Calu3 (cell line): Measurements from ENCODE around the gene CRELD2. TPM values are rescaled to one million over a fixed set of nuclear protein-coding genes. Genes with fewer than 3 reads are reported as not detected.

Experiments used
- BruUV-seq: library from RNA; stranded (reverse); fragments of 400-500 nt; replicated peaks from 2 replicates; lab custom pipeline; 2021; lab: Mats Ljungman, UMichigan
- CTCF ChIA-PET: fragments of 300-600 bp; sonication (Branson Sonifier 250); formaldehyde crosslinking; loops from one replicate; lab custom pipeline; 2022; ENCODE audit warnings: antibody characterized with exemption; lab: Charles Lee
- DNase-seq: peaks from one replicate; pipeline ENCODE4 v3.0.0; 2022
- H3K27ac Mint-ChIP-seq: one replicate; pipeline ENCODE4 v1.8.0; 2022; ENCODE audit warnings: mixed read lengths; ENCODE audit not compliant: unreplicated experiment
- H3K27me3 Mint-ChIP-seq: one replicate; pipeline ENCODE4 v1.8.0; 2022; ENCODE audit warnings: mixed read lengths; ENCODE audit not compliant: unreplicated experiment
- H3K36me3 Mint-ChIP-seq: one replicate; pipeline ENCODE4 v1.8.0; 2022; ENCODE audit warnings: mild to moderate bottlenecking, moderate library complexity, mixed read lengths; ENCODE audit not compliant: insufficient read depth, unreplicated experiment
- H3K4me1 Mint-ChIP-seq: one replicate; pipeline ENCODE4 v1.8.0; 2022; ENCODE audit warnings: mild to moderate bottlenecking, low read depth, mixed read lengths; ENCODE audit not compliant: unreplicated experiment
- H3K4me3 Mint-ChIP-seq: one replicate; pipeline ENCODE4 v1.8.0; 2022; ENCODE audit warnings: mild to moderate bottlenecking, low read depth, moderate library complexity, mixed read lengths; ENCODE audit not compliant: unreplicated experiment
- H3K9me3 Mint-ChIP-seq: one replicate; pipeline ENCODE4 v1.8.0; 2022; ENCODE audit warnings: low read depth, mixed read lengths; ENCODE audit not compliant: unreplicated experiment
- intact Hi-C: fragments of 100-400 bp; cut with micrococcal nuclease; formaldehyde crosslinking; loops from one replicate; pipeline ENCODE4 v1.10.0; 2022; ENCODE audit not compliant: unreplicated experiment
- total RNA-seq: library from RNA; stranded (reverse); gene quantifications from 2 replicates; pipeline ENCODE4 v1.2.3, GENCODE V29; 2022
- TF ChIP-seq, protein P1 (sequence below): fragments of 200-600 bp; IDR thresholded peaks from one replicate; pipeline ENCODE4 v1.8.0; 2022; ENCODE audit warnings: antibody characterized with exemption; ENCODE audit not compliant: unreplicated experiment

Gene CRELD2
- total RNA-seq, 1 experiment from 2014 or later, result 64.6 TPM

DNA sequence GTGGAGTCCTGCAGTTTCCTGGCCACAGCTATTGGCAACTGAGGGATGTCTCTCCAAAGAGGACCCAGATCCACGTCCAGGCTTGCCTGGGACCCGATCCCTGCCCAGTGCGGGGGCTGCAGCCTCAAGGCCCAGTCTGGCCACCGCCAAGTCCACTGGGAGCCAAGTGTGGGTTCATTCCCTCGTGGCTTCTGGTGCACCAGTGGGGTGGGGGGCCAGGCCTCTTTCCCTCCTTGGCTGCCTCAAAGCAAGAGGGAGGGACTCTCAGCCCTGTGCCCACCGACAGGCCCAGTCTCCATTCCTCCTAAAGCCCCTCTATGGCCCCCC, 28.8 kb downstream of the CRELD2 start:
- TF ChIP-seq, protein P1, sequence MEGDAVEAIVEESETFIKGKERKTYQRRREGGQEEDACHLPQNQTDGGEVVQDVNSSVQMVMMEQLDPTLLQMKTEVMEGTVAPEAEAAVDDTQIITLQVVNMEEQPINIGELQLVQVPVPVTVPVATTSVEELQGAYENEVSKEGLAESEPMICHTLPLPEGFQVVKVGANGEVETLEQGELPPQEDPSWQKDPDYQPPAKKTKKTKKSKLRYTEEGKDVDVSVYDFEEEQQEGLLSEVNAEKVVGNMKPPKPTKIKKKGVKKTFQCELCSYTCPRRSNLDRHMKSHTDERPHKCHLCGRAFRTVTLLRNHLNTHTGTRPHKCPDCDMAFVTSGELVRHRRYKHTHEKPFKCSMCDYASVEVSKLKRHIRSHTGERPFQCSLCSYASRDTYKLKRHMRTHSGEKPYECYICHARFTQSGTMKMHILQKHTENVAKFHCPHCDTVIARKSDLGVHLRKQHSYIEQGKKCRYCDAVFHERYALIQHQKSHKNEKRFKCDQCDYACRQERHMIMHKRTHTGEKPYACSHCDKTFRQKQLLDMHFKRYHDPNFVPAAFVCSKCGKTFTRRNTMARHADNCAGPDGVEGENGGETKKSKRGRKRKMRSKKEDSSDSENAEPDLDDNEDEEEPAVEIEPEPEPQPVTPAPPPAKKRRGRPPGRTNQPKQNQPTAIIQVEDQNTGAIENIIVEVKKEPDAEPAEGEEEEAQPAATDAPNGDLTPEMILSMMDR, result no peak
- no peak overlapping the region for H3K4me3 Mint-ChIP-seq
- H3K27ac Mint-ChIP-seq, result no peak overlapping the region
- no peaks in the 10 kb centered on the region for H3K9me3 Mint-ChIP-seq
- no TSS peak for BruUV-seq
- intact Hi-C loops, result no loop called here
- CTCF ChIA-PET, result interaction anchor here (0.6 to 1.1 kb wide), 4 partner anchors 11 to 221 kb away, joined by 3 to 11 read pairs (median 3); no protein-coding TSS in a partner anchor
- peaks cover 50% of the 10 kb centered on the region for H3K36me3 Mint-ChIP-seq
- peaks cover 11% of the 10 kb centered on the region for H3K4me1 Mint-ChIP-seq
- DNase-seq, result no peak
- H3K27me3 Mint-ChIP-seq, result no peaks in the 10 kb centered on the region

DNA sequence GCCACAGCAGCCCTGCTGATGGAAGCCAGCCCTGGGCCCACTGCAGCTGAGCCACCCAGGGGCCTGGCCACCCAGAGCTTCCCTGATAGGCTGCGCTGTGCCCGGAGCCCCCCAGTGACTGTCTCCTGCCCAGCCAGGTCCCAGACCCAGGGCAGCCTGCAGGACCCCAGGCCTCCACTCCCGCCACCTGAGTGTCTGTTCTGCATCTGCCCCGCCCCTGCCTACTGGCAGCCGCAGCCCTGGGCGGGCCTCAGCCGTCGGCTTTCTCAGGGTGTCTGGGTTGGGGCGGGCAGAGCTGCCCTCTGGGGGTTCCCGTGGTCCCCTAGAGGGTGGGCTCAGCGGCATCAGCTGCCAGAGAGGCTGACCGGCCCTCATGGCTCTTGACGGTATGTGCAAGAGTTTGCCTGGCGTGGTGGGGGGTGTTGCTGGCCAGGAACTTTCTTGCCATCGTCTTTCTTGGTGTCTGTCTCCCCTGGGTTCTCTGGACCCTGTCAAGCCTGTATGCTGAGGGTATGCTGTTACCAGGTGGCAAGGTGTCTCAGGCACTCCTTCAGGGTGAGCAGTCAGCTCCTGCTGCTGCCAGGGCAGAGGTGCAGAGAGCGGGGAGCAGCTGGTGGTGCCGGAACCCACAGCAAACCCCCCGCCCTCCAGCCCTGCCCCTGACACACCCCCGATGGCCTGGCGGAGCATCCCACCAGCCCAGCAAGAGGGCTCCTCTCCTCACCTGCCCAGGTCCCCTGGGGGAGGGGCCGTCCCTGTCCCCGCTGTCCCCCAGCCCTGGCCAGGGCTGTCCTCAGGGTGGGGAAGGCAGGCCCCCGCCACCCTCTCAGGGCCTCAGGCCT, 29.9 kb downstream of the CRELD2 start:
- CTCF ChIA-PET, result interaction anchor here (1.0 to 2.2 kb wide), 4 partner anchors 12 to 82 kb away, joined by 3 to 6 read pairs (median 4); partner anchors contain the start of gene PIM3
- H3K4me1 Mint-ChIP-seq, result peaks cover 17% of the 10 kb centered on the region
- intact Hi-C loops, result loop anchor here (2.0 kb wide), 1 partner anchor 14 kb away; no protein-coding TSS in a partner anchor
- peaks cover 61% of the 10 kb centered on the region for H3K36me3 Mint-ChIP-seq
- H3K4me3 Mint-ChIP-seq, result peak overlapping the region; percentile 76
- H3K27ac Mint-ChIP-seq, result peak overlapping the region; percentile 93
- no peaks in the 10 kb centered on the region for H3K9me3 Mint-ChIP-seq
- TF ChIP-seq, protein P1, result no peak
- DNase-seq, result peak; percentile 52
- TSS peak; percentile 50 for BruUV-seq
- H3K27me3 Mint-ChIP-seq, result no peaks in the 10 kb centered on the region

DNA sequence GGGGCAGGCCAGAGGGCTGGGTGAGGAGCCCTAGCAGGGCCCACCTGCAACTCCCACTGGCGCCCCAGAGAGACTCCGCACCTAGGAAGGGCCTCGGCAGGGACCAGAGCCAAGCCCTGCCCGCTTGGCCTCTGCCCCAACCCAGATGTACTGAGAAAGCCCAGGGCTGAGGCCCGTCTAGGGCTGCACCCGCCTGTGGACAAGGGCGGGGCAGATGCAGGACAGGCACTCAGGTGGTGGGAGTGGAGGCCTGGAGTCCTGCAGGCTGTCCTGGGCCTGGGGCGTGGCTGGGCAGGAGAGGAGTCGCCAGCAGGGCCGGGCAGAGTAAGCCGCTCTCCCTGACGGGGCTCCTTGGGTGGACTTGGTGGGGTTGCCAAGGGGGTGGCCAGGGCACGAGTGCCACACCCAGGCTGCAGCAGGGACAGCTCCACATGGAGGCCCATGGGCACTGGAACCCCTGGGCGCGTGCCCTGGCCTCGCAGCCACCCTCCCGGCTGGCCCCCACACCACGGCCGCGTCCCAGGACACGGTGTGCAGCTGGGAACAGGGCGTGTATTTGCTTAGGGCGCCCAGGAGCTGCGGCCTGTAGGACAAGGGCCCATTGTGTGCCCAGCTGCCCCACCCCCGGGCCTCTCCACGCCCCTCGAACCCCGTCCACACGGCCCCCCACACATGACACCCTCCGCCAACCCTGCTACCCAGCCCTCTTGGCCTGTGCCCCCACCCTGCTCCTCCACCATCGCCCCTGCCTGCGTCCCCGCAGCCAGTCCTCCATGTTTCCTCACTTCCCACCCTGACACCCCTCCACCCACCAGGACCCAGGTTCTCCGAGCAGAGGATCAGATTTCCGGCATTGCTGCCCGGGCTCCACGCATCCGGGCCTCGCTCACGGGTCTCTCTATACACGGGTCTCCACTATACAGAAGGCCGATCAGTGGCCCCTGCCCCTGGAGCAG, 30.8 kb downstream of the CRELD2 start:
- CTCF ChIA-PET, result interaction anchor here (1.2 to 2.2 kb wide), 3 partner anchors 15 to 81 kb away, joined by 3 to 6 read pairs (median 6); no protein-coding TSS in a partner anchor
- no peaks in the 10 kb centered on the region for H3K27me3 Mint-ChIP-seq
- TF ChIP-seq, protein P1, result no peak
- peaks cover 17% of the 10 kb centered on the region for H3K4me1 Mint-ChIP-seq
- DNase-seq, result peak; percentile 93
- H3K27ac Mint-ChIP-seq, result peak overlapping the region; percentile 93
- H3K4me3 Mint-ChIP-seq, result peak overlapping the region; percentile 76
- intact Hi-C loops, result loop anchor here (2.0 kb wide), 1 partner anchor 14 kb away; no protein-coding TSS in a partner anchor
- H3K36me3 Mint-ChIP-seq, result peaks cover 65% of the 10 kb centered on the region
- no TSS peak for BruUV-seq
- no peaks in the 10 kb centered on the region for H3K9me3 Mint-ChIP-seq

DNA sequence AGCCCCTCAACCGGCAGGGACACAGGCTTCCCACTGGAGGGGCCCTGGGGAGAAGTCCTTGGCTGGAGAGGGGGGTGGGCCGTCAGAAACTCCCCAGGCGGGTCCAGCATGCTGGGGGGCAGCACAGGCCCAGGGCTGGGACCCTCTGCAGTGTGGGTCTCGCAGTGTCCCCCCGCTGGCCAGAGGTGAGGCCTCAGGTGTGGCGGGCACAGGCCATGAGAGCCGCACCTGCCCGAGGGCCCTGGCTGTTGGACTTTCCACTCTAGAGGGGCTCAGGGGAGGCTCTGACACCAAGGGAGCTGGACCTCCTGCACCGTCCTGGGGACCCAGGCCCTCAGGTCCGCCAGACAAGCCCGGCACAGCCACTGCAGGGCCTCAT, 31.5 kb downstream of the CRELD2 start:
- H3K9me3 Mint-ChIP-seq, result no peaks in the 10 kb centered on the region
- H3K36me3 Mint-ChIP-seq, result peaks cover 65% of the 10 kb centered on the region
- CTCF ChIA-PET, result interaction anchor here (0.7 to 3.7 kb wide), 3 partner anchors 14 to 19 kb away, joined by 3 to 30 read pairs (median 6); no protein-coding TSS in a partner anchor
- peak overlapping the region; percentile 76 for H3K4me3 Mint-ChIP-seq
- intact Hi-C loops, result loop anchor here (2.0 kb wide), 1 partner anchor 13 kb away; no protein-coding TSS in a partner anchor
- no peaks in the 10 kb centered on the region for H3K27me3 Mint-ChIP-seq
- H3K4me1 Mint-ChIP-seq, result peaks cover 17% of the 10 kb centered on the region
- no TSS peak for BruUV-seq
- TF ChIP-seq, protein P1, result no peak
- DNase-seq, result no peak
- H3K27ac Mint-ChIP-seq, result peak overlapping the region; percentile 93
